HepG2 (cell line): Measurements from ENCODE around the gene SIVA1. TPM values are rescaled to one million over a fixed set of nuclear protein-coding genes. Genes with fewer than 3 reads are reported as not detected.

Experiments used
- ATF7-NPFF ChIP-seq: sonication (generic); formaldehyde crosslinking; IDR thresholded peaks from 2 replicates; pipeline ENCODE4 v1.8.1; 2023; ENCODE audit warnings: mild to moderate bottlenecking, low read depth, missing genetic modification reagents, moderate library complexity
- FIP1L1 ChIP-seq: fragments of 200-400 bp; formaldehyde crosslinking; IDR thresholded peaks from 2 replicates; pipeline ENCODE4 v1.6.1; 2018; ENCODE audit warnings: low read depth, mild to moderate bottlenecking, low read length, moderate library complexity, borderline replicate concordance; ENCODE audit not compliant: insufficient read depth
- GZF1 ChIP-seq: sonication (generic); formaldehyde crosslinking; IDR thresholded peaks from 2 replicates; pipeline ENCODE4 v1.5.1; 2020; ENCODE audit warnings: mild to moderate bottlenecking, missing genetic modification reagents
- IKZF1 ChIP-seq: fragments of 450-650 bp; IDR thresholded peaks from 2 replicates; pipeline ENCODE4 v1.7.1; 2016
- MED1 ChIP-seq: sonication (generic); formaldehyde crosslinking; IDR thresholded peaks from 2 replicates; pipeline ENCODE4 v1.4.0; 2020; ENCODE audit warnings: missing genetic modification reagents
- MIER3 ChIP-seq: IDR thresholded peaks from 2 replicates; pipeline ENCODE4 v1.6.1; 2016; ENCODE audit warnings: missing compliant biosample characterization, borderline replicate concordance
- MZF1 ChIP-seq: sonication (generic); formaldehyde crosslinking; IDR thresholded peaks from 2 replicates; pipeline ENCODE4 v1.8.1; 2023; ENCODE audit warnings: mild to moderate bottlenecking, missing genetic modification reagents, borderline replicate concordance
- NRL ChIP-seq: sonication (generic); formaldehyde crosslinking; IDR thresholded peaks from 2 replicates; pipeline ENCODE4 v1.5.0; 2020; ENCODE audit warnings: missing genetic modification reagents, mild to moderate bottlenecking, moderate library complexity, borderline replicate concordance
- PHB2 ChIP-seq: fragments of 450-650 bp; IDR thresholded peaks from 2 replicates; pipeline ENCODE4 v1.6.1; 2018; ENCODE audit not compliant: partially characterized antibody
- PLRG1 ChIP-seq: fragments of 450-650 bp; conservative IDR thresholded peaks from 2 replicates; pipeline ENCODE4 v1.6.1; 2016
- RFX1 ChIP-seq: fragments of 450-650 bp; IDR thresholded peaks from 2 replicates; pipeline ENCODE4 v1.6.1; 2017
- SALL2 ChIP-seq: sonication (generic); formaldehyde crosslinking; IDR thresholded peaks from 2 replicates; pipeline ENCODE4 v1.8.1; 2023; ENCODE audit warnings: mild to moderate bottlenecking, missing genetic modification reagents, inconsistent platforms
- SMARCE1 ChIP-seq: fragments of 450-650 bp; IDR thresholded peaks from 2 replicates; pipeline ENCODE4 v1.6.1; 2017; ENCODE audit warnings: borderline replicate concordance
- SNAPC2 ChIP-seq: sonication (generic); formaldehyde crosslinking; IDR thresholded peaks from 2 replicates; pipeline ENCODE4 v1.8.1; 2022; ENCODE audit warnings: mild to moderate bottlenecking, missing genetic modification reagents
- SNRNP70 ChIP-seq: fragments of 200-400 bp; formaldehyde crosslinking; IDR thresholded peaks from 2 replicates; pipeline ENCODE4 v1.6.1; 2017; ENCODE audit warnings: mild to moderate bottlenecking, low read depth, low read length, moderate library complexity
- ZC3H13 ChIP-seq: sonication (generic); formaldehyde crosslinking; IDR thresholded peaks from 2 replicates; pipeline ENCODE4 v1.8.1; 2023; ENCODE audit warnings: mild to moderate bottlenecking, missing genetic modification reagents, moderate library complexity
- ZFX ChIP-seq: sonication (generic); formaldehyde crosslinking; IDR thresholded peaks from 2 replicates; pipeline ENCODE4 v1.4.0; 2020; ENCODE audit warnings: mild to moderate bottlenecking, low read depth, missing genetic modification reagents, moderate library complexity
- ZNF280B ChIP-seq: sonication (generic); formaldehyde crosslinking; IDR thresholded peaks from 2 replicates; pipeline ENCODE4 v1.5.0; 2020; ENCODE audit warnings: missing genetic modification reagents, mild to moderate bottlenecking, borderline replicate concordance
- ZNF326 ChIP-seq: sonication (generic); formaldehyde crosslinking; IDR thresholded peaks from 2 replicates; pipeline ENCODE4 v1.4.0; 2020; ENCODE audit warnings: missing genetic modification reagents, borderline replicate concordance
- ZNF362 ChIP-seq: sonication (generic); formaldehyde crosslinking; IDR thresholded peaks from 2 replicates; pipeline ENCODE4 v1.4.0; 2020; ENCODE audit warnings: missing genetic modification reagents, mild to moderate bottlenecking, borderline replicate concordance
- ZNF574 ChIP-seq: sonication (generic); formaldehyde crosslinking; IDR thresholded peaks from 2 replicates; pipeline ENCODE4 v1.4.0; 2020; ENCODE audit warnings: missing genetic modification reagents
- ZNF639 ChIP-seq: conservative IDR thresholded peaks from 2 replicates; pipeline ENCODE4 v1.6.1; 2018; ENCODE audit warnings: missing genetic modification reagents
- ZNF75D ChIP-seq: sonication (generic); formaldehyde crosslinking; IDR thresholded peaks from 2 replicates; pipeline ENCODE4 v1.8.1; 2023; ENCODE audit warnings: missing genetic modification reagents, mild to moderate bottlenecking, borderline replicate concordance
- ZNF772 ChIP-seq: sonication (generic); formaldehyde crosslinking; IDR thresholded peaks from 2 replicates; pipeline ENCODE4 v1.5.0; 2020; ENCODE audit warnings: mild to moderate bottlenecking, missing genetic modification reagents
- polyA plus RNA-seq, 8 experiments: library from polyadenylated mRNA; depleted of rRNA in 3 of 8; stranded (reverse) in 7 of 8; unstranded in 1 of 8; fragments of >200 nt; fragmentation: Illumina TruSeq in 4 of 8; extraction: Trizol in 4 of 8; gene quantifications; 2 replicates each; pipeline versions ENCODE4 v1.2.1 to v1.2.3, GENCODE V29; 2011 to 2016; ENCODE audit warnings: low read depth in 4 of 8, missing spikeins in 1 of 8, mixed read lengths in 1 of 8; ENCODE audit not compliant: insufficient read depth in 1 of 8
- total RNA-seq, 5 experiments: library from RNA; depleted of rRNA; stranded (reverse); fragments of >200 nt; fragmentation: Illumina TruSeq; extraction: Trizol; gene quantifications; 2 replicates each; pipeline ENCODE4 v1.2.3, GENCODE V29; 2016; ENCODE audit warnings: low read depth in 1 of 5

Gene SIVA1
- total and polyA plus RNA-seq, 2 of the 13 experiments (the other 11 are each of a cell fraction or from before 2014, with no cell fraction given), result 123 to 186 TPM

- TF ChIP-seq ZNF362 (CRISPR knock-in tag) (no peak), PHB2 (no peak), PLRG1 (no peak), SNRNP70 (no peak), FIP1L1 (no peak), GZF1 (CRISPR knock-in tag) (no peak), ATF7-NPFF (CRISPR knock-in tag) (peak; percentile 80; the same call in 1 of the 2 replicates), IKZF1 (no peak), ZFX (peak; percentile 92), MIER3 (CRISPR knock-in tag) (no peak; the same call in 1 of the 2 replicates), NRL (CRISPR knock-in tag) (0 out of 2 replicates have a peak, but pooled peaks have one; percentile 8), RFX1 (no peak), ZC3H13 (peak; percentile 96), ZNF326 (CRISPR knock-in tag) (peak; percentile 81; the same call in 1 of the 2 replicates), SMARCE1 (no peak), ZNF639 (CRISPR knock-in tag) (no peak), MZF1 (CRISPR knock-in tag) (no peak), ZNF772 (CRISPR knock-in tag) (0 out of 2 replicates have a peak, but pooled peaks have one; percentile 45), ZNF75D (CRISPR knock-in tag) (no peak), SALL2 (CRISPR knock-in tag) (peak; percentile 66), MED1 (CRISPR knock-in tag) (peak; percentile 66), ZNF280B (CRISPR knock-in tag) (no peak), SNAPC2 (CRISPR knock-in tag) (peak; percentile 62; the same call in 1 of the 2 replicates), ZNF574 (CRISPR knock-in tag) (peak; percentile 54; the same call in 1 of the 2 replicates)
These were observed 15.7 kb downstream of the SIVA1 start (continued) for GRCh38 chr14:104768437-104769323.
